NCI-H2196 treated with DMSO at 0.1 percent for 48 hours (cell line): Measurements from ENCODE around the gene CCNI.
"Not testable (repeated sequence)": the region's sequence is repeated elsewhere in the genome, so short reads cannot be mapped to it uniquely, and the experiment has no call there.

Experiments used
- DNase-seq: peaks from one replicate; lab custom pipeline; 2025; ENCODE audit not compliant: unreplicated experiment; lab: John Stamatoyannopoulos, UW

CCNI gene, protein sequence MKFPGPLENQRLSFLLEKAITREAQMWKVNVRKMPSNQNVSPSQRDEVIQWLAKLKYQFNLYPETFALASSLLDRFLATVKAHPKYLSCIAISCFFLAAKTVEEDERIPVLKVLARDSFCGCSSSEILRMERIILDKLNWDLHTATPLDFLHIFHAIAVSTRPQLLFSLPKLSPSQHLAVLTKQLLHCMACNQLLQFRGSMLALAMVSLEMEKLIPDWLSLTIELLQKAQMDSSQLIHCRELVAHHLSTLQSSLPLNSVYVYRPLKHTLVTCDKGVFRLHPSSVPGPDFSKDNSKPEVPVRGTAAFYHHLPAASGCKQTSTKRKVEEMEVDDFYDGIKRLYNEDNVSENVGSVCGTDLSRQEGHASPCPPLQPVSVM

GRCh38 chr4:77075869-77076799 lies at the start of gene CCNI:
Gene CCNI, minus strand, starts transcription at chr4:77075989. Its CDS starts 9,627 bp downstream, at chr4:77066362.
- peak; percentile 76 for DNase-seq

- DNase-seq: no peak
Measured at GRCh38 chr4:77124576-77124975, 48.8 kb upstream of the CCNI start.

DNA sequence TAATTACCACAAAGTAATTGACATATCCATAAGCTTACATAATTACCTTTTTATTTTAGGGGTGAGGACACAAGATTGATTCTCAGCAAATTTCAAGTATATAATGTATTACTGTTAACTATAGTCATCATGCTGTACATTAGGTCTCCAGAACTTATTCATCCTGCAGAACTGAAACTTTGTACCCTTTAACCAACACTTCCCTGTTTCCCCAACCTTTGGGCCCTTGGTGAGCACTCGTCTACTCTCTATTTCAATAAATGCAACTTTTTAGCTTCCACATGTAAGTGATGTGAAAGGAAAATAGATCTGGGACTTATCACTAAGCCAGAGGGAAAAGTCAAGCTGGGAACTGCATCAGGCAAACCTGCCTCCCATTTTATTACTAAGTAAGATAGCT lies 47.6 kb upstream of the CCNI start:
- no peak for DNase-seq

- no peak for DNase-seq
Measured at GRCh38 chr4:77122656-77123055, 46.9 kb upstream of the CCNI start.

- no peak for DNase-seq
Measured at GRCh38 chr4:77121736-77122240, 46.0 kb upstream of the CCNI start.

- DNase-seq: no peak
Measured at GRCh38 chr4:77120886-77121508, 45.2 kb upstream of the CCNI start.

DNA sequence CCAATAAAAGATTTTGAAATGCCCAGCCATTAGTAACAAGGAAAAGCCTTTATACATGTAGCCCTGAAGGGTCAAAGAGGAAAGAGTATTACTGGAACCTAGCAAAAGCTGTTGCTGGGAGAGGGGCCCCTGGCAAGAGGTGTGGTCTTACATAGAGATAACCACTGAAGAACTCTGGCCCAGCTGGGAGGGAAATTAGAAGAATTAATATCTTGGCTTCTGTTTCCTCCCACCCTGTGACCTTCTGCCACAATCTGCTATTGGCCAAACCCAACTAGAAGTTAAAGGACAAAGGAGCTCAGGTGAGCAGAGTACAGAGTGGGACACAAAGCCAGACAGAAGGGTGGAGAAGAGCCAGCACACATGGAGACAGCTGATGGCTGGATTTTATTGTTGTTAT lies 41.9 kb upstream of the CCNI start:
- DNase-seq: no peak

DNA sequence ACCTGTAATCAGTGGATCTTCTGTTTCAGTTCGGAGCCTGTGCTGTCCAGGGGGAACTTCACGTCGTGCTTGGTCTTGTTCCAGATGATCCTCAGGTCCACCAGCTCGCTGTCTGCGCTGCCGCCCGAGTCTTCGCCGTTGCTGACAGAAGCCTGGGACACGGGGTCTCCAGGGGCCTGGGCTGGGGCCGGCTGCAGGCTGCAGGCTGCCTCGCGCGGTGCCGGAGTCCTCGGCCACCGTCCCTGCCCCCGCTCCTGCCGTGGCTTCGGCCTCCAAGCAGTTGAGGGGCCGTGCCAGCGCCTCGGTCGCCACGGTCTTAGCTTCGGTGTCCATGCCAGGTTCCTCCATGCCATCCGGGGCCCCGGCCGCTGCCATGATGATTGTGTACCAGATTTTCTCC lies 37.3 kb upstream of the CCNI start:
- no peak for DNase-seq

DNA sequence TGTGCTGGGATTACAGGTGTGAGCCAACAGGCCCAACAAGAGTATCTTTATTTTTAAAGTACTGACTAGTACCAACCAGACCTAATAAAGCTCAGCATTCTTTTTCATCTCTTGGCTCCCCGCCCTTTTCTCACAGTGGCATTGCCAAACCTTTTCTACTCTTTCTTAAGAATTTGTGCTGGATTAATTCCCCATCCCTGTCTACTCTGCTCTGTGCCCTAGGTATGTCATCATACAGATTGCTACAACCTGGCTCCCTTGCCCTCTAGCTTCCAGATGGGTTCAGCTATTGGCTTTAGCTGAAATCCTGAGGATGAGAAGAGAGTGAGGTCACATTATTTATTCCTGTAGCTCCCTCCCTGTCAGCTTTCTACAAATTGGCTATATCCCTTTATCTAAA lies 34.9 kb upstream of the CCNI start:
- no peak for DNase-seq

- DNase-seq: no peak
Measured at GRCh38 chr4:77104791-77105540, 29.2 kb upstream of the CCNI start.

DNA sequence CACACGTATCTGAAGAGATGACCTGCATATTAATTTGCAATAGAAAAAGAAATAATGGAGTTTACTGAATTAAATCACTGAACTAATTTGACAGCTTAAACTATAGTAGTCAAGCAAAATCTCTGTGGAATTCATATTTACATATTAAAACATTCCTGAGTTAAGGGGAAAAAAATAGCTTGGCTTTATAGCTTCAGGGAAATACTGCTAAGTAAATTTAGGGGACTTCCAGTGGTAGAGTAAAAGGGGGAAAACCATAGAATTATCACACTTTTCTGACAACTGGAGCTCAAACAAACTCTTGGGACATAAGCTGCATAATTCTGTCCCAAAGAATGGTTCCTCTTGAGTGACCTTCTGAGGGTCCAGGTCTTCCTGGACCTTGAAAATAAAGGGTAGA lies 28.6 kb upstream of the CCNI start:
- no peak for DNase-seq

DNA sequence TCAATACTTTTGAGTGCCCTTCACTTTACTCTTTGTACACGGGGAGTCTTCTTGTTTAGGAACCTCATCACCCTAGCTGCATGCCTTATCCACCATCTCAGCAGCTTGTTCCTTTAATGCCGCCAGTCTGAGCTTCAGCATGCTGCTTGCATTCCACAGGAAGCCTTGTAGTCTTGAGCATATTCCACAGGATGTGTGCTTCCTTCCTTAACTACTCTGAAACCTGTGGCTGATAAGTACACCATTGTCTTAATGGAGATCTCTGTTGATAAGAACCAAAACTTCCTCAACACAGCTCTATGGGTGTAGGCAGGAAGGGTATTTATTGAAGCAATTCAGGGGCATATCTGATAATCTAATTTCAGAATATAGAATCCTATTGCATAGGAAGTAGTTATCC lies 24.4 kb upstream of the CCNI start:
- DNase-seq: no peak

- DNase-seq: no peak
Measured at GRCh38 chr4:77097611-77098010, 21.8 kb upstream of the CCNI start.

DNA sequence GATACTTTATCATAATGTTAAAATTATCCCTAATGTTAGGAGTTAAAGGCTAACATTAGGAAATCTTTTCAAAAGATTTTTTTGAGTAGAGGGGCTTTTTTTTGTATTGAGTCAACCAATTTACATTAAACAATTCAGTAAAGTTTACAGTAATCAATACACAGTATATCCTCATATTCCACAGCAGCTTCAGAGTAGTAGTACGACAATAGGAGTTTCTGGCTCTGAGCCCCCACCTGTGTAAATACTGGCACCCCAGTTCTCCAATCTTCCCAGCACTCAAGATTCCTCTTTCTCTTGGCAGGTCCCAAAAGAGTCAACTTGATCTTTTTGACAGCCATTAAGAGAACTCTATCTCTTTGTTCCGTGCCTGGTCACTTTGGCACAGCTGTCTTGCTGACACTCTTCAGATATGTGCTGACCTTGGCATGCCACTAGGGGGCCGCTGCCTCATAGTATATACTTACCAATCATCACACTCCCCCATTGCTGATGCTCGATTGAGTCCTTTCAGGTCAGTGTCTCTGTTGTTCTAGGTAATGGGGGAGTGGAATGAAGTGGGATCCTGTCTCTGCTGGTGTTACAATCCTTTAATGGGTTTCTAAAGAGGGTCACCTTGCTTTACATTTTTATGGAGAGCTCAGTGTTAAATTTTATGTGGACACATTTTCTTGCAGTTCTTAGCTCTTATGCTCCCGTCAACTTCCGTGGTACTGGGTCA lies 19.5 kb upstream of the CCNI start:
- DNase-seq: no peak

DNA sequence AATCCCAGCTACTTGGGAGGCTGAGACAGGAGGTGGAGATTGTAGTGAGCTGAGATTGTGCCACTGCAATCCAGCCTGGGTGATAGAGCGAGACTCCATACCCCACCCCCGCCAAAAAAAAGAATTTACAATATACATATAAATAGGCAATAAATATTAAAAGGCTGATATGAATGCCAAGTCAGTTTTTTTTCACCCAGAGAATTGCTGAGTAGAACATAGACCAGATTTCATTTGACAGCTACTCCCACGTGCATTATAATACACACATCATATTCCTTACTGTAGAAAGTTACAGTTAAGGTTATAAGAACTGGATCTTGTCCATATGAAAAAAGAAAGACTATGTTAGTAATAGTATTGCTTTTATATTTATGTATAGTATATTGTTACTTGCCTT lies 18.7 kb upstream of the CCNI start:
- no peak for DNase-seq

- DNase-seq: no peak
Measured at GRCh38 chr4:77093401-77093800, 17.6 kb upstream of the CCNI start.

DNA sequence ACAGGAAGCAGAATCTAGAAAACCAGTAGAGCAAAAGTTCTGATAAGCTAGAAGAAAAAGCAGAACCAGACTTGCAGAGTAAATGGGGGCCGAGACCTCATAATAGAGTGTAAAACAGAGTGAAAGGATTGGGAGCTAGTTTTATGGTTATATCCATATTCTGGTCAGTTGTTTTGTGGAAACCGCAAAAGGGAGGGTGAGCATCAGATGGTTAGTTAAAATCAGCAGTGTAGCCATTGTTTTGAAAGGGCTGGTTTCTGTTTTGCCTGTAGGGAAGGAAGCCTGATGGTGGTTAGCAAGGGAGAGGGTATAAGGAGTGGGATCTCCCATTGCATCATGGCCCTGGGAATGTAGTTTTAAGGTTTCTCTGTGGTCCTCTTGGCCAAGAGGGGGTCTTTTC lies 17.2 kb upstream of the CCNI start:
- no peak for DNase-seq

GRCh38 chr4:77089866-77090265 lies 14.1 kb upstream of the CCNI start:
- DNase-seq: no peak

DNA sequence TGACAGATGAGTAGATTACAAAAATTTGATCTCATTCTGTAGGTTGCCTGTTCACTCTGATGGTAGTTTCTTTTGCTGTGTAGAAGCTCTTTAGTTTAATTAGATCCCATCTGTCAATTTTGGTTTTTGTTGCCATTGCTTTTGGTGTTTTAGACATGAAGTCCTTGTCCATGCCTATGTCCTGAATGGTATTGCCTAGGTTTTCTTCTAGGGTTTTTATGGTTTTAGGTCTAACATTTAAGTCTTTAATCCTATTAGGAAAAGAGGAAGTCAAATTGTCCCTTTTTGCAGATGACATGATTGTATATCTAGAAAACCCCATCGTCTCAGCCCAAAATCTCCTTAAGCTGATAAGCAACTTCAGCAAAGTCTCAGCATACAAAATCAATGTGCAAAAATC lies 11.2 kb upstream of the CCNI start:
- not testable (repeated sequence) for DNase-seq

GRCh38 chr4:77084019-77084639 lies 8.3 kb upstream of the CCNI start:
- DNase-seq: no peak
